Cardiac ventricle fibroblast (primary cell): ENCODE results near the gene LACTBL1. TPM values are rescaled to one million over a fixed set of nuclear protein-coding genes. Genes with fewer than 3 reads are reported as not detected.

ENCODE experiments used
- total RNA-seq: library from RNA; depleted of rRNA; stranded (reverse); fragments of >200 nt; gene quantifications from 2 replicates; pipeline ENCODE4 v1.2.3, GENCODE V29; 2015

Gene LACTBL1, protein sequence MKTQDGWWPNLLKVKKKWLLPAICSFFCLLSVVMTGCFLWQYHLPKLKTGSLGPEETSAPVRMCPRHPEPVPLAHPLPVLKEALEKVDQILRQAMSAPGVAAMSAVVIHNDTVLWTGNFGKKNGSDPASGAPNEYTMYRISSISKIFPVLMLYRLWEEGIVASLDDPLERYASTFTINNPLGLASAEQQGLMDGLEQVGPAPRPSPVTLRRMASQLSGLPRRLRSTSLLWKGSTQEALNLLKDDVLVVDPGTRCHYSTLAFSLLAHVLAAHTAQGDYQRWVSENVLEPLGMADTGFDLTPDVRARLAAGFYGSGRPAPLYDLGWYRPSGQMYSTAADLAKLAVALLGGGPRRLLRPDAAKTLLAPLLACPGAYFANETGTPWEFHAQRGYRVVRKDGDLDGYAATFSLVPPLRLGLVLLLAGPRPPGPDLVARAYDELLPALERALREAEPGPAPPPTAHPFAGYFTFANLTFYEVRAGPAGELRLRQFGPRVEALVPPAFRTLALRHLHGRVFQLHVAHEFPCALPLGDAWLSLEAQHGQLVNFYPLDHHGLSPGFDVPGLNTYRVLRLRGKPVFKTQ
- total RNA-seq = not detected in 2 replicates

DNA sequence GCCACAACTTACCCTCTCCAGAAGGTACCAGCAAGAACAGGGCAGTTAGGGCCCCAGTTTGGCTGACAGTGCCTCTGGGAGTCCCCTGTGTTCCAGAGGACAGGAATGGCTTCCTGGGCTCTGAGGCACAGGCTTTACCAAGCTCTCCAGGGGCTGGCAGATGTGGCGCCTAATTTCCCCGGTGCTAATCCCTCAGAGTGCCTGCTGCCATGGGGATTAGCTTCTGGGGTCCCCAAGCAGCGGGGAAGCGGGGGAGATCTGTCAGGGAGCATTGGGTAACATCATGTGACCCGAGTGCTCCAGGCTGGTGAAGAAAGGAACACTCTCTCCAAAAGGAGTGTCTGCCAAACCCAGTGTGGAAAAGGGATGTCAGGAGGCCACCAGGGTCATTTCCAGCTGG is at the start of gene LACTBL1:
LACTBL1 (minus strand) TSS at position 107 of the 400 bp plus-strand sequence. CDS start 550 bp downstream, outside the sequence.

DNA sequence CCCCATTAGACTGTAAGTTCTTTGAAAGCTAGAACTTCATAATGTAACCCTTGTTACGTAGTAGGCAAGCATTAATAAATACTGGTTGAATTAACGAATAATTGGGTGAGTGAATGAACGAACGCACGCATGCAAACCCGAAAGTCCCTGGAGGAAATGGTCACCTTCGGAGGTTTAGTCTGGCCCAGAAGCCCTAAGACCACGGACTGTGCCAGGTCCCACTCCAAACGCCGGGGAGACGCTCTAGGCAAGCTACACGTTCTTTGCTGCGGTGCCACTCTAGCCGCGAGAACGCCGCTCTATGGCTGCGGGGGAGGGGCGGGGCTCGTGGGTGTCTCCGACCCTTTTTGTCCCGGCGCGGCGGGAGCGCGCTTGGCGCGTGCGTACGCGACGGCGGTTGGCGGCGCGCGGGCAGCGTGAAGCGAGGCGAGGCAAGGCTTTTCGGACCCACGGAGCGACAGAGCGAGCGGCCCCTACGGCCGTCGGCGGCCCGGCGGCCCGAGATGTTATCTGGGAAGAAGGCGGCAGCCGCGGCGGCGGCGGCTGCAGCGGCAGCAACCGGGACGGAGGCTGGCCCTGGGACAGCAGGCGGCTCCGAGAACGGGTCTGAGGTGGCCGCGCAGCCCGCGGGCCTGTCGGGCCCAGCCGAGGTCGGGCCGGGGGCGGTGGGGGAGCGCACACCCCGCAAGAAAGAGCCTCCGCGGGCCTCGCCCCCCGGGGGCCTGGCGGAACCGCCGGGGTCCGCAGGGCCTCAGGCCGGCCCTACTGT is 46.6 kb upstream of the LACTBL1 start, which contains the start of gene KDM1A:
KDM1A (plus strand) TSS at position 375 of the 769 bp plus-strand sequence; CDS start at position 504, 129 bp downstream.

Other genes with a start within 250 kb of the LACTBL1 start
- not detected in 2 replicates for gene TEX46, start 43.0 kb upstream of the LACTBL1 start, total RNA-seq
- 49.3 and 51.4 TPM in 2 replicates for gene KDM1A, start 46.6 kb upstream of the LACTBL1 start, total RNA-seq
- gene LUZP1, start 196.0 kb upstream of the LACTBL1 start, total RNA-seq = 18.7 and 19.8 TPM in 2 replicates
- not detected in 2 replicates for gene HTR1D, start 244.6 kb upstream of the LACTBL1 start, total RNA-seq